CD14-positive monocyte (primary cell): ENCODE data around the gene FREM1. TPM values are rescaled to one million over a fixed set of nuclear protein-coding genes. Genes with fewer than 3 reads are reported as not detected.

ENCODE experiments used
- DNase-seq, 3 donors: peaks; one replicate each; pipeline ENCODE4 v3.0.0-alpha.2; 2011 to 2022
- H2AFZ ChIP-seq: 2 replicates; pipeline ENCODE4 v1.6.0; 2012; ENCODE audit warnings: mild to moderate bottlenecking, low read depth, low read length, inconsistent platforms; ENCODE audit not compliant: insufficient read depth, poor library complexity, severe bottlenecking
- H3K27ac ChIP-seq, 2 donors: 1 replicate in 1 of 2; 2 replicates in 1 of 2; pipeline ENCODE4 v1.5.1; 2012 to 2013; ENCODE audit warnings: low read length in 2 of 2, control low read depth in 1 of 2, inconsistent platforms in 1 of 2, low read depth in 1 of 2, mild to moderate bottlenecking in 1 of 2
- H3K27me3 ChIP-seq, 2 donors: one replicate each; pipeline versions ENCODE4 v1.6.0 to v1.6.1; 2011 to 2013; ENCODE audit warnings: low read length in 2 of 2; ENCODE audit not compliant: control insufficient read depth in 2 of 2, insufficient read depth in 2 of 2
- H3K36me3 ChIP-seq, 2 donors: replicated peaks in 1 of 2; 1 replicate in 1 of 2; 2 replicates in 1 of 2; pipeline versions ENCODE4 v1.5.1 to v1.6.1; 2012 to 2013; ENCODE audit warnings: low read length in 2 of 2, control low read depth in 1 of 2, inconsistent platforms in 1 of 2, mild to moderate bottlenecking in 1 of 2; ENCODE audit not compliant: insufficient read depth in 2 of 2, control insufficient read depth in 1 of 2
- H3K4me1 ChIP-seq, 2 donors: 1 replicate in 1 of 2; 2 replicates in 1 of 2; pipeline versions ENCODE4 v1.5.1 to v1.6.1; 2012 to 2013; ENCODE audit warnings: low read length in 2 of 2, control low read depth in 1 of 2, inconsistent platforms in 1 of 2, mild to moderate bottlenecking in 1 of 2, moderate library complexity in 1 of 2; ENCODE audit not compliant: insufficient read depth in 2 of 2, control insufficient read depth in 1 of 2
- H3K4me2 ChIP-seq: replicated peaks from 2 replicates; pipeline ENCODE3; 2012; ENCODE audit warnings: low read length, moderate library complexity, mild to moderate bottlenecking; ENCODE audit not compliant: poor library complexity, severe bottlenecking; ENCODE audit errors: extremely low read depth
- H3K4me3 ChIP-seq, 3 experiments: fragments of 200-600 bp in 1 of 3; sonication (generic) in 1 of 3; replicated peaks in 1 of 3; 1 replicate in 2 of 3; 2 replicates in 1 of 3; pipeline ENCODE4 v1.5.1; 2011 to 2013; ENCODE audit warnings: low read length in 3 of 3, mild to moderate bottlenecking in 3 of 3, control low read depth in 2 of 3, low read depth in 2 of 3, inconsistent platforms in 1 of 3, moderate library complexity in 1 of 3
- H3K79me2 ChIP-seq: 2 replicates; pipeline ENCODE4 v1.6.0; 2012; ENCODE audit warnings: mild to moderate bottlenecking, control low read depth, inconsistent platforms, low read length, moderate library complexity; ENCODE audit not compliant: insufficient read depth
- H3K9ac ChIP-seq: 2 replicates; pipeline ENCODE4 v1.6.0; 2017; ENCODE audit warnings: low read length, mild to moderate bottlenecking; ENCODE audit not compliant: insufficient read depth, poor library complexity, severe bottlenecking
- H3K9me3 ChIP-seq, 2 donors: replicated peaks in 1 of 2; 1 replicate in 1 of 2; 2 replicates in 1 of 2; pipeline versions ENCODE4 v1.5.1 to v1.6.1; 2012 to 2013; ENCODE audit warnings: low read length in 2 of 2, control low read depth in 1 of 2; ENCODE audit not compliant: control insufficient read depth in 1 of 2, insufficient read depth in 1 of 2
- H4K20me1 ChIP-seq: 2 replicates; pipeline ENCODE4 v1.6.0; 2012; ENCODE audit warnings: mild to moderate bottlenecking, low read length, control low read depth, moderate library complexity; ENCODE audit not compliant: insufficient read depth
- H3K27ac Mint-ChIP-seq, 7 donors: one replicate each; pipeline ENCODE4 v1.8.0; 2020; ENCODE audit warnings: mild to moderate bottlenecking in 7 of 7, mixed read lengths in 7 of 7, moderate library complexity in 6 of 7, inconsistent platforms in 2 of 7
- H3K27me3 Mint-ChIP-seq, 3 donors: one replicate each; pipeline ENCODE4 v1.8.0; 2021 to 2022; ENCODE audit warnings: low read depth in 3 of 3, mild to moderate bottlenecking in 3 of 3, mixed read lengths in 3 of 3, moderate library complexity in 3 of 3, inconsistent platforms in 1 of 3
- H3K36me3 Mint-ChIP-seq, 2 donors: one replicate each; pipeline ENCODE4 v1.8.0; 2020; ENCODE audit warnings: mixed read lengths in 2 of 2, inconsistent platforms in 1 of 2, mild to moderate bottlenecking in 1 of 2
- H3K4me1 Mint-ChIP-seq: one replicate; pipeline ENCODE4 v1.8.0; 2020; ENCODE audit warnings: mild to moderate bottlenecking, mixed read lengths
- H3K4me3 Mint-ChIP-seq, 2 donors: one replicate each; pipeline ENCODE4 v1.8.0; 2020; ENCODE audit warnings: mild to moderate bottlenecking in 2 of 2, mixed read lengths in 2 of 2, moderate library complexity in 1 of 2
- H3K9me3 Mint-ChIP-seq, 7 donors: one replicate each; pipeline ENCODE4 v1.8.0; 2020 to 2022; ENCODE audit warnings: mixed read lengths in 7 of 7, mild to moderate bottlenecking in 6 of 7, moderate library complexity in 6 of 7, inconsistent platforms in 2 of 7
- WGBS: methylation state at CpG from one replicate; pipeline ENCODE4 v1.1.5; 2013; ENCODE audit warnings: missing lambda C conversion rate; ENCODE audit not compliant: insufficient coverage; 5-methylcytosine and 5-hydroxymethylcytosine counted together
- intact Hi-C, 2 donors: fragments of 100-400 bp; cut with micrococcal nuclease; formaldehyde crosslinking; loops; one replicate each; pipeline versions ENCODE4 v1.15.0 to v1.15.1; 2023
- polyA plus RNA-seq, 3 donors: library from polyadenylated mRNA; depleted of rRNA in 1 of 3; unstranded in 2 of 3; stranded (reverse) in 1 of 3; fragments of 300-500 nt in 2 of 3; fragments of >200 nt in 1 of 3; fragmentation: Illumina TruSeq in 2 of 3; gene quantifications; 1 replicate in 2 of 3; 2 replicates in 1 of 3; pipeline ENCODE4 v1.2.3, GENCODE V29; 2012 to 2021
- TF ChIP-seq, protein P1 (sequence below): fragments of 200-600 bp; IDR thresholded peaks from one replicate; pipeline ENCODE4 v1.8.0; 2022; ENCODE audit warnings: antibody characterized with exemption, mild to moderate bottlenecking

The FREM1 gene
- polyA plus RNA-seq, 3 donors, result not detected

DNA sequence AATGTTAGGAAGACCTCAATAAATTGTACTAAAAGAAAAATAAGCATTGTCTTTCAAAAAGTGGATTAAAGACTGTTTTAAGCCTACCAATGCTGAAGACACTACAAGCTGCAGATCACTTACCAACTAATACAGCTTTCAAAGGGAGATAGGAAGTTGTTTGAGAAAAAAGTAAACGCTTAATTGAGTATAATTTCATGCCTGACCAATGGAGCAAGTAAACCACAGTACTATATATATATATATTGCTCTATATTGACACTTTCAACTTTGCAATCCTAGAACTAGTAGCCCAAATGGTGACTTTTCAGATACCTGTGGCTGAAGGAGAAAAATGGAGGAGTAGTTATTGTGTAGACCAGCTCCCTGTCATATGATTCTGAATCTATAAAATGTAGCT lies 85.7 kb downstream of the FREM1 start:
- no peak overlapping the region for H3K4me3 Mint-ChIP-seq
- H3K79me2 ChIP-seq, result no peaks in the 10 kb centered on the region
- H3K4me1 ChIP-seq, result no peaks in the 10 kb centered on the region
- intact Hi-C loops, result no loop called here
- H3K27ac ChIP-seq, result no peak overlapping the region
- no peak overlapping the region for H3K4me2 ChIP-seq
- no peaks in the 10 kb centered on the region for H4K20me1 ChIP-seq
- H3K27me3 ChIP-seq, result no peaks in the 10 kb centered on the region
- no peak overlapping the region for H3K27ac Mint-ChIP-seq
- H3K4me3 ChIP-seq, result no peak overlapping the region
- H3K9me3 ChIP-seq, result no peaks in the 10 kb centered on the region
- peaks cover 0 to 6% (median 1%) of the 10 kb centered on the region in 7 donors for H3K9me3 Mint-ChIP-seq
- TF ChIP-seq, protein P1, sequence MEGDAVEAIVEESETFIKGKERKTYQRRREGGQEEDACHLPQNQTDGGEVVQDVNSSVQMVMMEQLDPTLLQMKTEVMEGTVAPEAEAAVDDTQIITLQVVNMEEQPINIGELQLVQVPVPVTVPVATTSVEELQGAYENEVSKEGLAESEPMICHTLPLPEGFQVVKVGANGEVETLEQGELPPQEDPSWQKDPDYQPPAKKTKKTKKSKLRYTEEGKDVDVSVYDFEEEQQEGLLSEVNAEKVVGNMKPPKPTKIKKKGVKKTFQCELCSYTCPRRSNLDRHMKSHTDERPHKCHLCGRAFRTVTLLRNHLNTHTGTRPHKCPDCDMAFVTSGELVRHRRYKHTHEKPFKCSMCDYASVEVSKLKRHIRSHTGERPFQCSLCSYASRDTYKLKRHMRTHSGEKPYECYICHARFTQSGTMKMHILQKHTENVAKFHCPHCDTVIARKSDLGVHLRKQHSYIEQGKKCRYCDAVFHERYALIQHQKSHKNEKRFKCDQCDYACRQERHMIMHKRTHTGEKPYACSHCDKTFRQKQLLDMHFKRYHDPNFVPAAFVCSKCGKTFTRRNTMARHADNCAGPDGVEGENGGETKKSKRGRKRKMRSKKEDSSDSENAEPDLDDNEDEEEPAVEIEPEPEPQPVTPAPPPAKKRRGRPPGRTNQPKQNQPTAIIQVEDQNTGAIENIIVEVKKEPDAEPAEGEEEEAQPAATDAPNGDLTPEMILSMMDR, result no peak
- H3K4me1 Mint-ChIP-seq, result no peaks in the 10 kb centered on the region
- no peak overlapping the region for H2AFZ ChIP-seq
- WGBS, result no CpG with 5 or more reads among the region's 1 CpG
- no peaks in the 10 kb centered on the region for H3K36me3 ChIP-seq
- no peaks in the 10 kb centered on the region for H3K36me3 Mint-ChIP-seq
- no peak overlapping the region for H3K9ac ChIP-seq
- DNase-seq, result no peak
- H3K27me3 Mint-ChIP-seq, result peaks cover 0 to 2% (median 1%) of the 10 kb centered on the region in 3 donors

GRCh38 chr9:14823800-14824199 lies 86.4 kb downstream of the FREM1 start:
- Mint-ChIP-seq H3K4me3 (no peak overlapping the region), H3K36me3 (no peaks in the 10 kb centered on the region), H3K4me1 (no peaks in the 10 kb centered on the region), H3K27me3 (peaks cover 0 to 2% (median 1%) of the 10 kb centered on the region in 3 donors), H3K27ac (no peak overlapping the region), H3K9me3 (peaks cover 0 to 6% (median 1%) of the 10 kb centered on the region in 7 donors)
- H3K9ac ChIP-seq, result no peak overlapping the region
- WGBS, result no CpG with 5 or more reads among the region's 2 CpGs
- intact Hi-C loops, result no loop called here
- H3K27me3 ChIP-seq, result no peaks in the 10 kb centered on the region
- H3K4me3 ChIP-seq, result no peak overlapping the region
- no peaks in the 10 kb centered on the region for H3K36me3 ChIP-seq
- H3K27ac ChIP-seq, result no peak overlapping the region
- H3K79me2 ChIP-seq, result no peaks in the 10 kb centered on the region
- no peak overlapping the region for H3K4me2 ChIP-seq
- DNase-seq, result no peak
- H2AFZ ChIP-seq, result no peak overlapping the region
- H3K4me1 ChIP-seq, result no peaks in the 10 kb centered on the region
- TF ChIP-seq, protein P1, result no peak
- H3K9me3 ChIP-seq, result no peaks in the 10 kb centered on the region
- H4K20me1 ChIP-seq, result no peaks in the 10 kb centered on the region
